IPS DF 6.9 (cell line): ENCODE measurements around the gene SAPCD1.

Source experiments
- DNase-seq: peaks from one replicate; pipeline ENCODE4 v3.0.0-alpha.2; 2013; ENCODE audit warnings: low read depth, low spot score
- H3K27ac ChIP-seq: one replicate; pipeline ENCODE4 v1.5.1; 2013; ENCODE audit warnings: low read length, control low read depth
- H3K27me3 ChIP-seq: 2 replicates; pipeline ENCODE4 v1.6.1; 2013; ENCODE audit warnings: mild to moderate bottlenecking, low read length; ENCODE audit not compliant: control insufficient read depth, insufficient read depth
- H3K36me3 ChIP-seq: 2 replicates; pipeline ENCODE4 v1.6.1; 2013; ENCODE audit warnings: low read length; ENCODE audit not compliant: control insufficient read depth, insufficient read depth
- H3K4me1 ChIP-seq: 2 replicates; pipeline ENCODE4 v1.6.1; 2013; ENCODE audit warnings: low read length; ENCODE audit not compliant: control insufficient read depth, insufficient read depth
- H3K4me3 ChIP-seq: 2 replicates; pipeline ENCODE4 v1.5.1; 2013; ENCODE audit warnings: mild to moderate bottlenecking, low read length
- H3K9me3 ChIP-seq: 2 replicates; pipeline ENCODE4 v1.6.1; 2013; ENCODE audit warnings: low read length, inconsistent platforms; ENCODE audit not compliant: control insufficient read depth, insufficient read depth
- WGBS: extraction: QIAGEN DNeasy Blood & Tissue Kit; methylation state at CpG from one replicate; pipeline ENCODE4 v1.1.7; 2013; ENCODE audit warnings: mixed read lengths, missing lambda C conversion rate; ENCODE audit not compliant: insufficient read length, insufficient coverage; 5-methylcytosine and 5-hydroxymethylcytosine counted together

SAPCD1 gene

GRCh38 chr6:31768363-31769257 is 6.2 kb downstream of the SAPCD1 start:
- no CpG with 5 or more reads among the region's 18 CpGs for WGBS
- no peak for DNase-seq
- no peak overlapping the region for H3K27ac ChIP-seq

GRCh38 chr6:31769684-31770371 is 7.4 kb downstream of the SAPCD1 start:
- Histone ChIP-seq H3K9me3 (no peaks in the 10 kb centered on the region), H3K27me3 (no peaks in the 10 kb centered on the region), H3K4me1 (no peaks in the 10 kb centered on the region), H3K36me3 (no peaks in the 10 kb centered on the region), H3K4me3 (no peak overlapping the region), H3K27ac (no peak overlapping the region)
- DNase-seq, result peak; percentile 55
- no CpG with 5 or more reads among the region's 12 CpGs for WGBS

More at GRCh38 chr6:31768363-31769257, 6.2 kb downstream of the SAPCD1 start:
- no peaks in the 10 kb centered on the region for H3K4me1 ChIP-seq
- no peak overlapping the region for H3K4me3 ChIP-seq
- no peaks in the 10 kb centered on the region for H3K27me3 ChIP-seq
- H3K36me3 ChIP-seq, result no peaks in the 10 kb centered on the region
- no peaks in the 10 kb centered on the region for H3K9me3 ChIP-seq

GRCh38 chr6:31770860-31771259 is 8.4 kb downstream of the SAPCD1 start:
- Histone ChIP-seq H3K27ac (no peak overlapping the region), H3K4me3 (no peak overlapping the region), H3K4me1 (no peaks in the 10 kb centered on the region), H3K9me3 (no peaks in the 10 kb centered on the region), H3K36me3 (no peaks in the 10 kb centered on the region), H3K27me3 (no peaks in the 10 kb centered on the region)
- DNase-seq, result no peak
- WGBS, result no CpG with 5 or more reads among the region's 2 CpGs

- Histone ChIP-seq H3K4me3 (no peak overlapping the region), H3K9me3 (no peaks in the 10 kb centered on the region), H3K36me3 (no peaks in the 10 kb centered on the region), H3K4me1 (peaks cover under 1% of the 10 kb centered on the region; the same call in 1 of the 2 replicates), H3K27ac (no peak overlapping the region), H3K27me3 (no peaks in the 10 kb centered on the region)
- DNase-seq, result no peak
- WGBS, result no CpG with 5 or more reads among the region's 4 CpGs
Observed at GRCh38 chr6:31771992-31772358, 9.5 kb downstream of the SAPCD1 start.

GRCh38 chr6:31775184-31775583 is 12.7 kb downstream of the SAPCD1 start:
- Histone ChIP-seq H3K36me3 (peaks cover 15% of the 10 kb centered on the region), H3K27me3 (no peaks in the 10 kb centered on the region), H3K9me3 (no peaks in the 10 kb centered on the region), H3K4me1 (peaks cover 4% of the 10 kb centered on the region; the same call in 1 of the 2 replicates), H3K27ac (no peak overlapping the region), H3K4me3 (no peak overlapping the region)
- DNase-seq, result no peak
- no CpG with 5 or more reads among the region's 4 CpGs for WGBS

- H3K36me3 ChIP-seq, result peaks cover 22% of the 10 kb centered on the region
- H3K4me1 ChIP-seq, result peaks cover 4% of the 10 kb centered on the region; the same call in 1 of the 2 replicates
- no peak overlapping the region for H3K4me3 ChIP-seq
- no peaks in the 10 kb centered on the region for H3K9me3 ChIP-seq
- no peak overlapping the region for H3K27ac ChIP-seq
- no CpG with 5 or more reads among the region's 32 CpGs for WGBS
- H3K27me3 ChIP-seq, result no peaks in the 10 kb centered on the region
- no peak for DNase-seq
Observed at GRCh38 chr6:31775633-31776484, 13.4 kb downstream of the SAPCD1 start.

- no peak for DNase-seq
- peaks cover 4% of the 10 kb centered on the region; the same call in 1 of the 2 replicates for H3K4me1 ChIP-seq
- H3K27ac ChIP-seq, result no peak overlapping the region
- WGBS, result no CpG with 5 or more reads among the region's 14 CpGs
- no peaks in the 10 kb centered on the region for H3K9me3 ChIP-seq
- no peaks in the 10 kb centered on the region for H3K27me3 ChIP-seq
- H3K4me3 ChIP-seq, result no peak overlapping the region
- peaks cover 28% of the 10 kb centered on the region for H3K36me3 ChIP-seq
Observed at GRCh38 chr6:31776485-31776988, 14.1 kb downstream of the SAPCD1 start.

- no peak for DNase-seq
- no peaks in the 10 kb centered on the region for H3K9me3 ChIP-seq
- no peak within 1 kb of the TSS for H3K27ac ChIP-seq
- peaks cover 30% of the 10 kb centered on the region for H3K36me3 ChIP-seq
- H3K4me3 ChIP-seq, result no peak within 1 kb of the TSS
- H3K27me3 ChIP-seq, result no peaks in the 10 kb centered on the region
- peaks cover 4% of the 10 kb centered on the region; the same call in 1 of the 2 replicates for H3K4me1 ChIP-seq
- no CpG with 5 or more reads among the region's 15 CpGs for WGBS
Observed at GRCh38 chr6:31776989-31777666, 14.7 kb downstream of the SAPCD1 start, which contains the start of gene VWA7. Gene VWA7 (minus strand): TSS chr6:31777328. CDS start chr6:31776779, 549 bp downstream.

- Histone ChIP-seq H3K27ac (no peak overlapping the region), H3K36me3 (peaks cover 35% of the 10 kb centered on the region), H3K4me1 (peaks cover 4% of the 10 kb centered on the region; the same call in 1 of the 2 replicates), H3K9me3 (no peaks in the 10 kb centered on the region), H3K27me3 (no peaks in the 10 kb centered on the region), H3K4me3 (no peak overlapping the region)
- no CpG with 5 or more reads among the region's 5 CpGs for WGBS
- no peak for DNase-seq
Observed at GRCh38 chr6:31777667-31778050, 15.2 kb downstream of the SAPCD1 start.
